Right lobe of liver (tissue), 6 donors: ENCODE measurements around the gene RNF5. TPM values are rescaled to one million over a fixed set of nuclear protein-coding genes. Genes with fewer than 3 reads are reported as not detected.
"Not testable (repeated sequence)": the region's sequence is repeated elsewhere in the genome, so short reads cannot be mapped to it uniquely, and the experiment has no call there.

Source experiments
- ATAC-seq, 4 donors: fragments of 200-7000 bp; cut with Tn5 transposase; one replicate each; pipeline ENCODE4 v1.9.1; 2020; ENCODE audit warnings: mild to moderate bottlenecking in 4 of 4, moderate library complexity in 4 of 4
- DNase-seq, 3 donors: peaks; one replicate each; pipeline ENCODE4 v3.0.0-alpha.2; 2020
- H3K27ac ChIP-seq, 3 donors: fragments of 200-600 bp; one replicate each; pipeline ENCODE4 v1.8.0; 2022
- H3K27me3 ChIP-seq, 2 donors: fragments of 200-600 bp; one replicate each; pipeline ENCODE4 v1.8.0; 2022
- H3K36me3 ChIP-seq, 4 donors: fragments of 200-600 bp; sonication (generic) in 1 of 4; one replicate each; pipeline versions ENCODE4 v1.5.1 to v1.8.0; 2017 to 2022; ENCODE audit warnings: control low read depth in 1 of 4
- H3K4me1 ChIP-seq, 4 donors: fragments of 200-600 bp; sonication (generic) in 1 of 4; one replicate each; pipeline versions ENCODE4 v1.5.1 to v1.8.0; 2017 to 2022; ENCODE audit warnings: control low read depth in 1 of 4
- H3K4me3 ChIP-seq, 3 donors: fragments of 200-600 bp; one replicate each; pipeline ENCODE4 v1.8.0; 2022
- H3K9me3 ChIP-seq, 4 donors: fragments of 200-600 bp; sonication (generic) in 1 of 4; one replicate each; pipeline versions ENCODE4 v1.5.1 to v1.8.0; 2017 to 2022; ENCODE audit warnings: control low read depth in 1 of 4
- CTCF ChIP-seq, 4 donors: fragments of 200-600 bp in 3 of 4; fragments of 450-650 bp in 1 of 4; IDR thresholded peaks; one replicate each; pipeline versions ENCODE4 v1.5.1 to v1.8.0; 2016 to 2022; ENCODE audit warnings: antibody characterized with exemption in 4 of 4, mild to moderate bottlenecking in 2 of 4
- POLR2A ChIP-seq: fragments of 450-650 bp; IDR thresholded peaks from one replicate; pipeline ENCODE4 v1.6.1; 2017; ENCODE audit warnings: antibody characterized with exemption, mild to moderate bottlenecking
- WGBS: methylation state at CpG from one replicate; pipeline ENCODE4 v1.1.6; 2018; ENCODE audit warnings: low coverage, low lambda C conversion rate; ENCODE audit not compliant: insufficient coverage; ENCODE audit errors: missing lambda C conversion rate; 5-methylcytosine and 5-hydroxymethylcytosine counted together
- intact Hi-C, 2 donors: fragments of 100-400 bp; cut with DNase I; formaldehyde crosslinking; loops; one replicate each; pipeline versions ENCODE4 v1.11.2 to v1.14.1; 2022
- total RNA-seq, 6 experiments: library from RNA; depleted of rRNA in 2 of 6; stranded (reverse); fragments of >200 nt in 2 of 6; fragmentation: NEBNext Ultra II Directional in 3 of 6; extraction: Animal tissue kit (Norgen Biotek cat#: 25700) in 3 of 6; gene quantifications; one replicate each; pipeline versions ENCODE4 v1.1.0 to v1.2.4, GENCODE V29; 2016 to 2023
- donor health status: DM: no; HTN: yes; CAD: no.
- donor health status: DM: no; HTN: no; CAD: no.
- donor health status: DM: no; HTN: no; CAD: no.
- donor health status: DM: no; HTN: yes; CAD: no.
- donor health status: DM: no; HTN: yes; CAD: no.

RNF5 gene
- total RNA-seq, 6 experiments from 2014 or later: 50.5 to 90.4 (median 60.9) TPM

GRCh38 chr6:32132110-32132509, 46.1 kb upstream of the RNF5 start:
- Histone ChIP-seq H3K4me3 (no peak overlapping the region), H3K9me3 (no peaks in the 10 kb centered on the region), H3K27ac (no peak overlapping the region), H3K36me3 (no peaks in the 10 kb centered on the region), H3K27me3 (no peaks in the 10 kb centered on the region), H3K4me1 (peaks cover 0 to 19% (median 10%) of the 10 kb centered on the region in 4 donors)
- DNase-seq: no peak
- ATAC-seq: no peak
- no peak for TF ChIP-seq CTCF (IDR thresholded peaks at IDR 0.05)
- TF ChIP-seq POLR2A: no peak
- intact Hi-C loops: no loop called here

- H3K9me3 ChIP-seq: no peaks in the 10 kb centered on the region
- H3K4me1 ChIP-seq: peaks cover 0 to 10% (median 4%) of the 10 kb centered on the region in 4 donors
- DNase-seq (no peak), ATAC-seq (no peak)
- no peak overlapping the region for H3K27ac ChIP-seq
- no peaks in the 10 kb centered on the region for H3K36me3 ChIP-seq
- no peak for TF ChIP-seq CTCF (IDR thresholded peaks at IDR 0.05)
- no peak for TF ChIP-seq POLR2A
- intact Hi-C loops: no loop called here
- no peaks in the 10 kb centered on the region for H3K27me3 ChIP-seq
- no peak overlapping the region for H3K4me3 ChIP-seq
- WGBS: 84% methylated on average over 4 of the region's 4 CpGs
These were observed 44.4 kb upstream of the RNF5 start for GRCh38 chr6:32133786-32134185.

- Histone ChIP-seq H3K27me3 (no peaks in the 10 kb centered on the region), H3K4me3 (no peak overlapping the region), H3K4me1 (peaks cover 0 to 9% (median 0%) of the 10 kb centered on the region in 4 donors), H3K27ac (no peak overlapping the region), H3K9me3 (no peaks in the 10 kb centered on the region), H3K36me3 (no peaks in the 10 kb centered on the region)
- DNase-seq (no peak), ATAC-seq (no peak)
- TF ChIP-seq POLR2A: no peak
- no peak for TF ChIP-seq CTCF (IDR thresholded peaks at IDR 0.05)
- intact Hi-C loops: no loop called here
These were observed 40.8 kb upstream of the RNF5 start for GRCh38 chr6:32137454-32137853.

GRCh38 chr6:32139590-32139989, 38.6 kb upstream of the RNF5 start:
- intact Hi-C loops: no loop called here
- TF ChIP-seq POLR2A: no peak
- TF ChIP-seq CTCF (IDR thresholded peaks at IDR 0.05): no peak
- H3K27ac ChIP-seq: no peak overlapping the region
- DNase-seq: no peak
- H3K4me1 ChIP-seq: peaks cover 0 to 9% (median 0%) of the 10 kb centered on the region in 4 donors
- no peaks in the 10 kb centered on the region for H3K9me3 ChIP-seq
- H3K27me3 ChIP-seq: no peaks in the 10 kb centered on the region
- WGBS: 52% methylated on average over 4 of the region's 5 CpGs
- no peaks in the 10 kb centered on the region for H3K36me3 ChIP-seq
- H3K4me3 ChIP-seq: no peak overlapping the region
- no peak for ATAC-seq

- intact Hi-C loops: no loop called here
- no peak overlapping the region for H3K4me3 ChIP-seq
- TF ChIP-seq POLR2A (no peak), CTCF (IDR thresholded peaks at IDR 0.05) (no peak)
- H3K27ac ChIP-seq: peak overlapping the region in 1 of 3 donors; percentile 0
- ATAC-seq (peak in 2 of 4 donors; percentile 45 to 65), DNase-seq (no peak)
- H3K4me1 ChIP-seq: peaks cover 0 to 9% (median 0%) of the 10 kb centered on the region in 4 donors
- WGBS: 81% methylated on average over 5 of the region's 5 CpGs
- no peaks in the 10 kb centered on the region for H3K9me3 ChIP-seq
- H3K36me3 ChIP-seq: no peaks in the 10 kb centered on the region
- no peaks in the 10 kb centered on the region for H3K27me3 ChIP-seq
These were observed 37.7 kb upstream of the RNF5 start for GRCh38 chr6:32140420-32141046.

- WGBS: 80% methylated on average over 7 of the region's 7 CpGs
- H3K27ac ChIP-seq, DNase-seq, ATAC-seq, H3K9me3 ChIP-seq, H3K36me3 ChIP-seq, intact Hi-C loops, H3K4me1 ChIP-seq, H3K27me3 ChIP-seq, H3K4me3 ChIP-seq: not testable (repeated sequence)
These were observed 34.0 kb upstream of the RNF5 start for GRCh38 chr6:32144238-32144637.
